Posterior cingulate gyrus (tissue), 11 donors: ENCODE results near the gene GLIPR1.
"Not testable (repeated sequence)": the region's sequence is repeated elsewhere in the genome, so short reads cannot be mapped to it uniquely, and the experiment has no call there.

Source experiments
- DNase-seq, 10 donors: peaks; one replicate each; pipeline versions ENCODE4 v3.0.0 to v3.0.0-alpha.2; 2020 to 2021; ENCODE audit warnings: mixed read lengths in 3 of 10
- intact Hi-C: fragments of 100-400 bp; cut with DNase I; formaldehyde crosslinking; loops from one replicate; pipeline ENCODE4 v1.15.1; 2023

The GLIPR1 gene

DNA sequence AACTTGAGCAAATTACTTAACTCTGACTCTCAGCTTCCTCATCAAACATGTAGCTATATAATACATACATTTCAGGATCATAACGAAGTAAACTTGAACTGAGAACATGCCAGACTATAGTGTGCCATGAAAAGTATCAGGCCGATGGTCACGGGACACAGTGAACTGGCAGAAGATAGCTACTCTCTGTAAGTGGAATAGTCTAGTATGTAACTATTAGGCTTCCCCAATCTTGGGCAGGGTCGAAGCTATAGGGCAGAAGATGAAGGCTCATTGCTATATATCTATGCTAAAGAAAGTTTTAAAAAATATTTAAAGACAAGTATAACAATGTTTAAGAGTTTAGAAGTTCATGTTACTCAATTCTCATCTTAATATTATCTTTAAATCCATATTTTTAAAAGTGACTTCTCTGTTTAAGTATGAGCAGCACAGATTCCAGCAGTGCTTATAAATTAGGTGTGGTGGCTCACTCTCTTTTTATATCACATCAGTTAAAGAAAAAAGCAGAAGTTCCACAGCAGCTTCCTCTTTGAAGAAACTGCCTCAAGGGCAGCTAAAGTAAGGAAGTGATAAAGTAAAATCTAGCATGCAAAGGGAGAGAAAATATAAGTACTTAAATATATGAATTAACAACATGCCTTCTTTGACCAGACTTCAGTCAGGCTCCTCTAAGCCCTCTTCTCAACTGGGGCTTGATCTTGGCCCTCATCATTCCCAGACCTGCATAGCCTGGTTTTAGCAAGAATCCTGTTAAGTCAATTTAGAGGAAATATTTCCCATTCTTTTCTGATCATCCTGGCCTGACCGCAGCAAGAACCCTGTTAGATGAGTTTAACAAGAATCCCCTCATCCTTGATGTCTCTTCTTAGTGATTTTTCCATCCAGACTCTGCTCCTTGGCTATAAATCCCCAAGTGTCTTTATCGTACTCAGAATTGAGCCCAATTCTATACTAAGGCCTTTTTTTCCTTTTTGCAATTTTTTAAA is 8.4 kb upstream of the GLIPR1 start:
- intact Hi-C loops, result no loop called here
- DNase-seq, result no peak

DNA sequence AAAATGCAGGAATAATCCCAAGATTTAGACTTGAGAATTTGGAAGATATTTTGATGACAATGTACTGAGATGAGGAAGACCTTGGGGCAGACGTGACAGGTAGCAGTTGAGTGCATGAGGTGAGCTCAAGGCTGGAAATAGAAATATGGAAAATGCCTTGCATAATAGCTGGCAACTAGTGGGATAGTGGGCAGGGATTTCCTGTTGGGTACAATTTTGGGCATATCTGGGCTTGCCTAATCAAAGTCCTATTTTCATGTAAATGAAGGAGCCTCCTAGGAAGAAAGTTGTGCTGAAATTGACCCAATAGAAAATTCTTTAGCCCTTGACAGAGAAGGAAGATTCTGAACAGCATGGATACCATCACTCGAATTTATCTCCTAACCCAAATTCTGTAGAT is 6.4 kb upstream of the GLIPR1 start:
- DNase-seq, result no peak
- intact Hi-C loops, result no loop called here

DNA sequence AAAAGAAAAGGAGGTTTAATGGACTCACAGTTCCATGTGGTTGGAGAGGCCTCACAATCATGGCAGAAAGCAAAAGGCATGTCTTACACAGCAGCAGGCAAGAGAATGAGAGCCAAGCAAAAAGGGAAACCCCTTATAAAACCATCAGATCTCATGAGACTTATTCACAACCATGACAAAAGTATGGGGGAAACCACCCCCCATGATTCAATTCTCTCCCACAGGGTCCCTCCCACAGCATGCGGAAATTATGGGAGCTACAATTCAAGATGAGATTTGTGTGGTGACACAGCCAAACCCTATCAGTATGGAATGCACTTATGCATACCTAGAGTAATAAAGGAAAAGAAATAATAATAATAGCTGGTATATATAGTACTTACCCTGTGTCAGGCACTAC is 4.5 kb upstream of the GLIPR1 start:
- no peak for DNase-seq
- intact Hi-C loops, result no loop called here

DNA sequence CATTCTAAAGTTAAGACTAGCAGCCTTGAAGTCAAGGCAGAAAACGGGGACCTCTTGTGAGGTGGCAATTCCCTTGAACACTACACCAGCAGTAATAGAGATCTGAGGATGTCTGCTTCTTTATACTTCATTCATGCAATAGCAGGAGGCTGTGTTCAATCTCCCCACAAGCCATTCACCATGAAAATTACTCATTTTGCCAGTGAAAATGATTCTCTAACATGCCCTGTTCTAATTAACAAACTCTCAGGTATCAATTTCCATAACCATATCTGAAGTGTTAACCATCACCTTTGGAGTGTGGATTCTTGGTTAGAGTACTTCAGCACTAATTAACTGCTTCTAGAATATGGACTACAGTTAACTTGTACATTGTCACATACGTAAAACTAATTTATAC is 3.4 kb upstream of the GLIPR1 start:
- intact Hi-C loops, result no loop called here
- DNase-seq, result no peak

DNA sequence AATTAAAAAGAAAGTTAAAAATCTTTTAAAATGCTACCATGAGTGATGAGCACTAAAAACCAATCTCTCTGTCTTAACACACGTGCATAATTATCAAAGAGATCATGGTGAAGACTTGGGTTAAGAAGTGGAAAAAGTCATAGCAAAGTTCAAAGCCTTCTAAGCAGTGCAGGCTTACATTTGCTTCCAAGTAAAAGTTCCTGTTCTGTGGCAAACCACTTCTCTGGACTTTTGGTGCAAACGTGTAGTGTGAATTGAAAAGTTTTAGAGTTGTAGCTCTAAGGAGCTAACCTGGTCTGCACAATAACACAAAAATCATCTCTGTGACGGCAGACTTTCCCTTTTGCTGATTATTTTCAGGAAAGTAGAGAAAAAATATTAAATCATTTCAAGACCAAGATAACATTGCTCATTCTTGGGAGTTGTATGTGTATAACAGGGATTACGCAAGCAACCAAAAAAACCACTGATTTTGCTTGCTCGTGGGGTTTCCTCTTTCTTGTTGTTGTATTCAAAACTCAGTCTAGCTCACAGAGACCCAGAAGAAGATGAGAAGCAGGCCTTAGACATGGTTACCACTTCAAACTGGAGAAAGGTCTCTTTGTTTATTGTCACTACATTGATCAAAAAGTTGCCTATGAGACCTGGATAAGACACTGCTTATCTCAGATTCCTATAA is 2.3 kb upstream of the GLIPR1 start:
- no peak for DNase-seq
- intact Hi-C loops, result no loop called here

DNA sequence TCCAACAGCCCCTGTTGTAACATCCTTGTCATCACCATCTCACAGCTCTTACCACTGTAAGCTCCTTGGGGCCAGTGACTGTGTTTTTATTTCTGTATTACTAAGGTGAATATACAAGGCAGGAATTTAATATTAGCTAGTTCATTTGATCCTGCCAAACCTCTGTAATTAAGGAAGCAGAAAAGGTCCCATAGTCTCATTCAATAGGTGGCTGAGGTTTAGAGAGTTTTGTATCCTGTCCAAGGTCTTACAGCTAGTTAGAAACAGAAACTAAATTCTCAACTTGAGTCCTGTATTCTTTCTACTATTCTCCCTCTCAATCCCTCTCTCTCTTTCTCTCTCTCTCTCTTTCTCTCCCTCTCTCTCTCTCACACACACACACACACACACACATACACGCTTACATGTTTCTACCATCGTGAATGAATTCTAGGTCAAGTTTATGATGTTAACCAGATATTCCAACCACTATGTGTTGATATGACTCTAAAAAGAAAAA is 543 bp upstream of the GLIPR1 start:
- DNase-seq, result no peak
- intact Hi-C loops, result loop anchor here (5.0 kb wide), 1 partner anchor 88 kb away; the partner anchor contains the start of gene GLIPR1L2

DNA sequence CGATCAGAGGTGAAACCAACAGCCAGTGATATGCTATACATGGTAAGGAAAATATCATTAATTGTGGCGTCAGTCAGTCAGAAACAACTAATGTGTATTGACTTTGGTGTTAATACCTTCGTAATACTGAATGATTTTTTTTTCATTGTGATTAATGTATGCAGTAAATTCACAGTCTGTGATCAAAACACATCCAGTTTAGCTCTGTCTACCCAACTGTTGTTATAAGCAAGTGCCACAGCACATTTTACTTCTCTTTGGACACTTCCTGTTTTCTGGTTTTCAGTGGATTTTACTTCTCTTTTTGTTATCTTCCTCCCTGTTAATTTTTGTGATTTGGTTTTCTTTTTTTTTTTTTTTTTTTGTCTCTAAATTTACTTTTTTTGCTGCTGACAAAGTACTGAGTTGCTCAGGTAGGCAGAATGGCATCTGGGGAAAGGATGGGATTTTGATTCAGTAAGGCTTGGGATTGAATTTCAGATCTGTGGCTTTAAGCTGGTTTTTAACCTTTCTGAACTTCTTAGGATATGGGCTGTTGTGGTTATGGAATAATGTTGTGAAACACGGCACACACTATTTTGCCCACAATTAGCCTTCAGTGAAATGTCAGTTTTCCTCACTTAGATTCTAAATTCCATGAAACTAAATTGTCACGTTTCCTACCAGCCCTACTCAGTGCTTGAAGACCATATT is 604 bp downstream of the GLIPR1 start:
- DNase-seq, result no peak
- intact Hi-C loops, result loop anchor here (5.0 kb wide), 1 partner anchor 89 kb away; the partner anchor contains the start of gene GLIPR1L2

DNA sequence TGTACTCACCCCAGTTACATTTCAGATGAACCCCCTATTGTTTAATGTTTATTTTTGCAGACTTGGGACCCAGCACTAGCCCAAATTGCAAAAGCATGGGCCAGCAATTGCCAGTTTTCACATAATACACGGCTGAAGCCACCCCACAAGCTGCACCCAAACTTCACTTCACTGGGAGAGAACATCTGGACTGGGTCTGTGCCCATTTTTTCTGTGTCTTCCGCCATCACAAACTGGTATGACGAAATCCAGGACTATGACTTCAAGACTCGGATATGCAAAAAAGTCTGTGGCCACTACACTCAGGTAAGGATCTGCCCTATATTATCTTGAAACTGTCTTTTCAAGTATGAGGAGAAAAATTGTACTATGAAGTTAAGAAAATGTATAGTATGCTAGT is 1.2 kb downstream of the GLIPR1 start:
- DNase-seq, result peak in 1 of 10 donors; percentile 54
- intact Hi-C loops, result loop anchor here (5.0 kb wide), 1 partner anchor 89 kb away; the partner anchor contains the start of gene GLIPR1L2

DNA sequence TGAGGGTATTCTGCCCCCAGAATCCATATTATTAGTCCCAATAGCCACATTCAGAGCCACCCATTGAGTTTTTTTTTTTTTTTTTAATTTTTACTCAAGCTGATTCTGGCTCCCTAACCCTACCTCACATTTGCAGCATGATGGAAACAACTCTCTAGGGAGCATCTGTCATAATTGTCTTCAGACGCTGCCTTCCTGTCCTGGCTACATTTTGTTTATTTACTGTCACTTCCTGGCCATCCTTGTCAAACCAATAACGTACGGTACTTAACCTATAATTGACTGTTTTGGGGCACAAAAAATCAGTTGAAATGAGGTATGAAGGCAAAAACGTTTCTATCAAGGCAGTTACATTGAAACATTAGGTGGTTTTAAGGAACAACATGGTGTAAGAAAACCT is 2.1 kb downstream of the GLIPR1 start:
- intact Hi-C loops, result loop anchor here (5.0 kb wide), 1 partner anchor 90 kb away; the partner anchor contains the start of gene GLIPR1L2
- no peak for DNase-seq

DNA sequence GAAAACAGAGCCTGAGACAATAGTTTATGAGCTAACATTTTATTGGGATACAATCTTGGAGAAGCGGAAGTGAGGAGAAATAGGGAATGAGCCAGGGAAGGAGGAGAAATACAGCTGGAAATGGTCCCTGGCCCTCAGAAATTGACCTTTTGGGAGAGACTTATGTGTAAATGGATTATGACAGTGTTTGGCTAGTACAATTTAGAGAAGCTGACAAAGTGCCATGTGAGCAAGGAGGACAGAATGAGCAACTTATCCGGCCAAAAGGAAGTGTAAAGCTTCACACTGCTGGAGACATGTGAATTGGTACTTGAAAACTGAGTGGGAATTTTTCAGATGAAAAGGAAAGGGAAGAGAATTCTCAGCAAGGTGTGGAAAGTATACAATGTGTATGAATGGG is 2.9 kb downstream of the GLIPR1 start:
- intact Hi-C loops, result loop anchor here (5.0 kb wide), 1 partner anchor 91 kb away; the partner anchor contains the start of gene GLIPR1L2
- DNase-seq, result no peak

DNA sequence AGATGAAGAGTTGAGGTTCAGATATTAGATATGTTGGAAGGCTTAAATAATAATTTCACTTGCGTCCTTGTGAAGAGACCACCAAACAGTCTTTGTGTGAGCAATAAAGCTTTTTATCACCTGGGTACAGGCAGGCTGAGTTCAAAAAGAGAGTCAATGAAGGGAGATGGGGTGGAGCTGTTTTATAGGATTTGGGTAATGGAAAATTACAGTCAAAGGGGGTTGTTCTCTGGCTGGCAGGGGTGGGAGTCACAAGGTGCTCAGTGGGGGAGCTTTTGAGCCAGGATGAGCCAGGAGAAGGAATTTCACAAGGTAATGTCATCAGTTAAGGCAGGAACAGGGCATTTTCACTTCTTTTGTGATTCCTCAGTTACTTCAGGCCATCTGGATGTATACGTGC is 3.9 kb downstream of the GLIPR1 start:
- DNase-seq, result not testable (repeated sequence)
- intact Hi-C loops, result loop anchor here (5.0 kb wide), 1 partner anchor 92 kb away; the partner anchor contains the start of gene GLIPR1L2

DNA sequence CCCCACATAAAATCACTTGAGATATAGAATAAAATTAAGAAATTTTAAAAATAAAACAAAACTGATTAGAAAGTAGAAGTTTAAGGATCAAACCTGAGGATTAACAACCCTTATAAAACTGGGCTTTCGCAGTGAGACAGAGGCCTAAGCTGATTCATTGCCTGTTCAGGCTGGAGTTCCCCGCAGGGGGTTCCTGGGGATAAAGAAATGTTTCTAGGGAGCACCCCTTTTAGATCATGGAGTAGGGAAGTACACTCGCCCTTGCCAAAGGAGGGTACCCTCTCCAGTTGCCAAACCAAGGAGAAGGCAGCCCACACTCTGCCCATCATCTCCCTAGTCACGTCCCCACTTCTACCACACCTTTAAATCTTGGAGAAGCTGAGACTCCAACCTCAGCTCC is 6.8 kb downstream of the GLIPR1 start:
- intact Hi-C loops, result no loop called here

DNA sequence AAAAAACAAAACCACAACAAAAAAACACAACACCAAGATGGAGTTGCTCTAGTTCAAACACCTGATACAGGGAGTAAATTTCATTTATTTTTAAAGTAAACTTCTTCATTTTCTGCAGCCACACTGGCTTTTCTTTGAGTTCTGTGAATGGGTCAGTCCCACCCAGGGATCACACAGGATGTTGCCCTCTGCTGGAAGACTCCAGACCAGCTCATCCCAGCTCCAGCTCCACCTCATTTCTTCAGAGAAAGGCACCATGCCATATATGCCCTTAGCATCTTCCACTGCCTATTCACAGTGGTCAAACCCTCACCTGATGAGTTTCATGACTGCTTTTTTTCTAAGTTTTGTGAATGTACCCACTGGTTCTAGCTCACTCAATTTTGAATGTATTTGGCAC is 8.0 kb downstream of the GLIPR1 start:
- intact Hi-C loops, result no loop called here
- DNase-seq, result peak in 4 of 10 donors; percentile 21 to 72 (median 40)

More for the DNA sequence above, 6.8 kb downstream of the GLIPR1 start:
- DNase-seq, result no peak

DNA sequence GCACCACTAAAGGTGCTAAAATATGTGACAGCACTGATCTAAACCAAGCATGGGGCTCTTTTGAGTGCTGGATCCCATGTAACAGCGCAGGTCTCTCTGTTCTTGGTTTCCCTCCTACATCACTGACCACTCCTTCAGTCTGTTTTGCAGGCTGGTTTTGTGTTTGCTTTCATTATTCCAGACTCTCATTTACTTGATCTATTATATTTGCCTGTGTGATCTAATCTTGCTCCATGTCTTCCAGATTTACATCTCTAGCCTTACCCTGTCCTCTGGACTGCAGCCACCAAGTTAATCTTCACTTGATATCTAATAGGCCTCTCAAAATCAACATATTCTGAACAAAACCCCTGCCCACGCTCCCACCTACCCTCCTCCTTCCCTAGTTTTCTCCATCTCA is 8.6 kb downstream of the GLIPR1 start:
- DNase-seq, result no peak
- intact Hi-C loops, result no loop called here

DNA sequence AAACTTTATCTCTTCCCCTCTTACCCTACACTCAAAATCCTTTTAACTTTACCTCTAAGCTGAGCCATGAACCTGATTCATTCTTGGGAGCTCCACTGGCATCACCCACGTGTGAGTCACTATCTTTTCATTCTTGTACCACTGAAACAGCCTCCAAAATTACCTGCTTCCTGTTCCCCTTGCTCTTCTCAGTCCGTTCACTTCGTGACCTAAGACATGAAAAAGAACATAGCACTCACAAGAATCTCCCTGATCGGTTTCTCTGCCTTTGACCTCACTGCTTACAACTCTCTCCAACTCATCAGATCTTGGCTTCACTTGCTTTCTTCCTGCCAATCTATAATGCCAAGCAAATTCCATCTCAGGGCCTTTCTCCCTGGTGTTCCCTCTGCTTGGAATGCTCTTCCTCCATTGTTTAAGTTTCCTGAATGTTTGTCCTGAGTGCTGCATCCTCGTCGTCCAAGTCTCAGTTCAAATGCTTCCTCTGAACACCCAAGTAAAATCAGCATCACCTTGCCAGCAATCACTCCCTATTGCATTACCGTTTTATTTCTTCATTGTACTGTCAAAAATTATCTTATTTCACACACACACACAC is 9.2 kb downstream of the GLIPR1 start:
- no peak for DNase-seq
- intact Hi-C loops, result no loop called here

DNA sequence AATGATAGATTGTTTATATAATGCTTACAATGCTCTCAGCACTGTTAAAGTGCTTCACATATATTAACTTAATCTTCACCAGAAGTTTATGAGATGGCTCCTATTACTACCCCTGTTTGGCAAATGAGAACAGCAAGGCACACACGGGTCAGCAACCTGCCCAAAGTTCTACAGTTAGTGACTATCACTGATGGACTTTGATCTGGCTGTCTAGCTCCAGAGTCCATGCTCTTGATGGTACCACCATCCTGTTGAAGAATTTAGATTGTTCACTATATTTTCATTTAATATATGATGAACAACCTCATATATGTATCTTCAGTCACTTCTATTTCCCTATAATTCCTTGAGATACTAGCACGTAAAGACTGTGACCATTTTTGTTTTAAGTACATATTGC is 10.6 kb downstream of the GLIPR1 start:
- intact Hi-C loops, result no loop called here

DNA sequence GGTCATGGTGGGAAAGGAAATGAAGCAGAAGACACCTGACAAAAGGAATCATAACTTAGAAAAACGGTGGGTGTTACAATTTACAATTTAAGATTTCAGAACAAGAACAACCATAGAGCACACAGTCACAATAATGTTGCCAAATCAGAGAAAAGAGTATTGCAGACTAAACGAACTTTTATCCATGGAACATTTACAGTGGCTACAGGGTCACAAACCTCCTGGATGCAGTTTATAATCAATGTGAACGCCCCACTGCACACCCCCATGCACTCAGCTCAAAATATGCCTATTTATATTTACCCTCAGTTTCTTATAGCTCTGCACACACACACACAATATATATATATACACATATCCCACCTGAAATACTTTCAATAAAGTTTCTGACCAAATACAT is 22.9 kb downstream of the GLIPR1 start:
- intact Hi-C loops, result loop anchor here (10.0 kb wide), 1 partner anchor 809 kb away; no protein-coding TSS in a partner anchor

More for the DNA sequence above, 10.6 kb downstream of the GLIPR1 start:
- DNase-seq, result no peak

DNA sequence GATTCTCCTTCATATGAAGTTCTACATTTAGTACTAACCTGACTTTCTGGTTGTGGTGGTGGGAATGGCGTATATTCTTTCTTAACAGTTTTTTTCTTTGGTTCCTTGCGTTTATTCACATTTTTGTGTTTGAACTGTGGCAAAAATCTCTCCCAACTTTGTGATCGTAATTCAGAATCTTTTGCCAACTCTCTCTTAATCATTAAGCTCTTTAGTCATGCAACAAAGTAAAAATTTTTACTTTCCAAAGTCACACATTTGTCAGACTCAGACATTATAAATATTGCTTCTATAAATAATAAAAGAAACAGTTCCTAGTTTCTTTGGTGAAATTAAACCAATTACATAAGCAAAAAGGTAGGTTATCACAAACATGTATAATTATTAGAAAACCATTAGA is 23.3 kb downstream of the GLIPR1 start:
- intact Hi-C loops, result loop anchor here (10.0 kb wide), 1 partner anchor 809 kb away; no protein-coding TSS in a partner anchor
- DNase-seq, result no peak

More for the DNA sequence above, 22.9 kb downstream of the GLIPR1 start:
- DNase-seq, result no peak

DNA sequence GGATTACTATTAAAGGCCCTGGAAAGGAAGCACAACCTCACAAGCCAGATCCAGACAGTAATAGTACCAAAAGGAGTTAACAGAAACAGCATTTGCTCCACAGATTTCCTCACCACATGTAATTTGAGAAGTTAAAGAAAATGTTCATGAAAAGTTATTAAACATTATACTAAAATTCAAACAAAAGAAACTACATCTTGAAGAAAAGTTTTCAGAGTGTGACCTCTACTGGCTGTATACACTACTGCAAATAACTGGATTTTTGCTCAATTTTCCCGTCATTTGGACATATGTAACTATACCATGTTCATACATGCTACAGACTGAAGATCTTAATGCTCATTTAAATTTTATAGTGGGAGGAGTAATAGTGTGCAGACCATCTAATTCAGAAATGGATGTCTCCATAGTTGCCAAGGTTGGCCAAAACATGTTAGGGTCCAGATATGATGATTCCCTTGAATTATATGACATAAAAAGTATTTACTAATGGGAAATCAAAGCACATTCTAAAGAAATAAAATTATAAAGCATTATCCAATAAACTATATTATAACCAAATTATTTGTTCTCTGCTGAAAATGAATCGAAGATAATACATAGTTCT is 25.3 kb downstream of the GLIPR1 start:
- no peak for DNase-seq
- intact Hi-C loops, result loop anchor here (5.0 to 10.0 kb wide), 2 partner anchors 114 to 811 kb away; partner anchors contain the start of gene GLIPR1L2
